Measurements from ENCODE around the gene SYNDIG1L. TPM values are rescaled to one million over a fixed set of nuclear protein-coding genes. Genes with fewer than 3 reads are reported as not detected.

SYNDIG1L gene
- 0.13 and 2.5 TPM in 2 replicates for total RNA-seq

DNA sequence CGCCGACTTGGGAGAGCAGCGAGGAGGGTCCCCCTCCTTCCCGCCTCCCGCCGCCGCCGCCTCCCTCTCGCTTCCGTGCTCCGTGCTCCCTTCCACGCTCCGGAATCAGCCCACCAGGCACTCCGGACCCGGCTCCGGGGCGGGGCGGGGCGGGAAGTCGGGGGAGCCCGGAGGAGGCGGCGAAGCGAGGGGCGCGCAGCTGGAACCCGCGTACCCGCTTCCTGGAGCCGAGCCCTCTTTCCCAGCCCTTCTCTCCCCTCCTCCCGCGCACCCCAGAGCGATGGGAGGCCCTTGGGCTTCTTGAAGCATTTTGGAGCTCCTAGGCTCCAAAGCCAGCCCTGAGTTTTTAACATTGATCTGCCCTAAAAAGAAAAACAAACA lies at the start of gene SYNDIG1L:
Gene SYNDIG1L, minus strand, starts transcription at position 9 of the 381 bp plus-strand sequence. CDS start 16,466 bp downstream, outside the sequence.

Other genes with a start within 250 kb of the SYNDIG1L start
- not detected in 2 replicates for gene VSX2, start 186.8 kb downstream of the SYNDIG1L start, total RNA-seq
- 24.0 and 36.7 TPM in 2 replicates for gene ABCD4, start 123.3 kb downstream of the SYNDIG1L start, total RNA-seq
- not detected in 2 replicates for gene VRTN, start 77.7 kb downstream of the SYNDIG1L start, total RNA-seq
- gene NPC2, start 67.1 kb upstream of the SYNDIG1L start, total RNA-seq = 435 and 461 TPM in 2 replicates
- gene ISCA2, start 67.6 kb upstream of the SYNDIG1L start, total RNA-seq = 24.2 and 28.0 TPM in 2 replicates
- 52.7 and 110 TPM in 2 replicates for gene LTBP2, start 186.0 kb upstream of the SYNDIG1L start, total RNA-seq

Data from epithelial cell of alveolus of lung (primary cell).